Measurements from ENCODE around the gene PCA3. TPM values are rescaled to one million over a fixed set of nuclear protein-coding genes. Genes with fewer than 3 reads are reported as not detected.
"Not testable (repeated sequence)": the region's sequence is repeated elsewhere in the genome, so short reads cannot be mapped to it uniquely, and the experiment has no call there.

PCA3 gene
- total and polyA plus RNA-seq, 7 donors = under 0.01 to 0.79 (median 0.44) TPM; not detected in 3

DNA sequence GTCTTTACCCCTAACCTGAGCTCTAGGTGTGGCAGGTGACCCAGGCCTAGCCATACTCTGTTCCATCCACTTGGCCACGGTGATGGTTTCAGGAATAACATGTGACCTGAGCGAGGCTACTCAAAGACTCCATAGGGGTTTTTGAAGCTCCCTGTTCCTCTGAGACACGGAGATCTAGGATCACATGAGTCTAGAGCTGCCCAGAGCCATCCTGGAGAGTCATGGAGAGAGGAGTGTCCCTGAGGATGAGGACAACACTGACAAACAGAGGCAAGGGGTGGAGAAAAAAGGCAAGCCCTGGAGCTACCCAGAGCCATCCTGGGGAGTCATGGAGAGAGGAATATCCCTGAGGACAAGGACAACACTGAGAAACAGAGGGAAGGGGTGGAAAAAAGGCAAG lies 29.5 kb upstream of the PCA3 start:
- Histone ChIP-seq H3K36me3 (peaks cover 0 to 10% (median 3%) of the 10 kb centered on the region in 4 donors), H3K27me3 (no peaks in the 10 kb centered on the region), H3K4me1 (peaks cover 0 to 16% (median 6%) of the 10 kb centered on the region in 4 donors), H3K9me3 (no peaks in the 10 kb centered on the region), H3K4me3 (no peak overlapping the region), H3K27ac (no peak overlapping the region)
- 92 to 93% methylated on average over 3 of the region's 3 CpGs for WGBS, 2 donors
- intact Hi-C loops (cut with DNase I) = no loop called here
- no peak for TF ChIP-seq POLR2A (IDR thresholded peaks at IDR 0.05)
- TF ChIP-seq EP300 (IDR thresholded peaks at IDR 0.05) = no peak
- no peak for TF ChIP-seq POLR2AphosphoS5 (IDR thresholded peaks at IDR 0.05)
- TF ChIP-seq, protein P1, sequence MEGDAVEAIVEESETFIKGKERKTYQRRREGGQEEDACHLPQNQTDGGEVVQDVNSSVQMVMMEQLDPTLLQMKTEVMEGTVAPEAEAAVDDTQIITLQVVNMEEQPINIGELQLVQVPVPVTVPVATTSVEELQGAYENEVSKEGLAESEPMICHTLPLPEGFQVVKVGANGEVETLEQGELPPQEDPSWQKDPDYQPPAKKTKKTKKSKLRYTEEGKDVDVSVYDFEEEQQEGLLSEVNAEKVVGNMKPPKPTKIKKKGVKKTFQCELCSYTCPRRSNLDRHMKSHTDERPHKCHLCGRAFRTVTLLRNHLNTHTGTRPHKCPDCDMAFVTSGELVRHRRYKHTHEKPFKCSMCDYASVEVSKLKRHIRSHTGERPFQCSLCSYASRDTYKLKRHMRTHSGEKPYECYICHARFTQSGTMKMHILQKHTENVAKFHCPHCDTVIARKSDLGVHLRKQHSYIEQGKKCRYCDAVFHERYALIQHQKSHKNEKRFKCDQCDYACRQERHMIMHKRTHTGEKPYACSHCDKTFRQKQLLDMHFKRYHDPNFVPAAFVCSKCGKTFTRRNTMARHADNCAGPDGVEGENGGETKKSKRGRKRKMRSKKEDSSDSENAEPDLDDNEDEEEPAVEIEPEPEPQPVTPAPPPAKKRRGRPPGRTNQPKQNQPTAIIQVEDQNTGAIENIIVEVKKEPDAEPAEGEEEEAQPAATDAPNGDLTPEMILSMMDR (IDR thresholded peaks at IDR 0.05) = no peak
- DNase-seq = no peak

GRCh38 chr9:76737154-76737902 lies 26.9 kb upstream of the PCA3 start:
- no peak overlapping the region for H3K4me3 ChIP-seq
- H3K4me1 ChIP-seq = peaks cover 0 to 16% (median 6%) of the 10 kb centered on the region in 4 donors
- no peak overlapping the region for H3K27ac ChIP-seq
- DNase-seq = no peak
- no peaks in the 10 kb centered on the region for H3K27me3 ChIP-seq
- peaks cover 0 to 5% (median 2%) of the 10 kb centered on the region in 4 donors for H3K36me3 ChIP-seq
- TF ChIP-seq, protein P1 (IDR thresholded peaks at IDR 0.05) = no peak
- no peak for TF ChIP-seq EP300 (IDR thresholded peaks at IDR 0.05)
- no peak for TF ChIP-seq POLR2A (IDR thresholded peaks at IDR 0.05)
- no peak for TF ChIP-seq POLR2AphosphoS5 (IDR thresholded peaks at IDR 0.05)
- intact Hi-C loops (cut with DNase I) = no loop called here
- H3K9me3 ChIP-seq = no peaks in the 10 kb centered on the region
- 63 to 91% methylated on average over 3 of the region's 3 CpGs for WGBS, 2 donors

DNA sequence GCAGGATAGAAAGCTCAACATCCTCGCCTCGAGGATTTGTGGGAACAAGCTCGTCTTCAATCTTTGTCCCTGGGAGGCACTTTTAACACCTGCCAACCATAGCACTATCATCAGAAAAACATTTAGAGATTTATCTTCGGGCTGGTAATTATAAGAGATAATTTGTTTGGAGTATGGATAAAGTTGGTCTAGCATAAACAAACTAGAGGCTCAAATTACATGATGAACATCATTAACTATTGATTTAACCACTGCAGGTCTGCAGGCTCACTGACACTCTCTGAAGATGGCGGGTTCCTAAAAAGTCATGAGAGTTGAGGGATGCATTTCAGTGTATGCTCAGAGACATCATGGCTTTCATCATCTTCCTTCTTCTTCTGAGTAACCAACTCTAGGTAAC lies 25.8 kb upstream of the PCA3 start:
- H3K4me1 ChIP-seq = peaks cover 0 to 9% (median 2%) of the 10 kb centered on the region in 4 donors
- no peaks in the 10 kb centered on the region for H3K9me3 ChIP-seq
- no peak overlapping the region for H3K4me3 ChIP-seq
- no peaks in the 10 kb centered on the region for H3K27me3 ChIP-seq
- TF ChIP-seq, protein P1 (IDR thresholded peaks at IDR 0.05) = no peak
- TF ChIP-seq EP300 (IDR thresholded peaks at IDR 0.05) (no peak), POLR2A (IDR thresholded peaks at IDR 0.05) (no peak), POLR2AphosphoS5 (IDR thresholded peaks at IDR 0.05) (no peak)
- H3K36me3 ChIP-seq = peaks cover 0 to 5% (median 0%) of the 10 kb centered on the region in 4 donors
- 84 to 90% methylated on average over 5 of the region's 5 CpGs for WGBS, 2 donors
- no peak overlapping the region for H3K27ac ChIP-seq
- intact Hi-C loops (cut with DNase I) = no loop called here
- no peak for DNase-seq

DNA sequence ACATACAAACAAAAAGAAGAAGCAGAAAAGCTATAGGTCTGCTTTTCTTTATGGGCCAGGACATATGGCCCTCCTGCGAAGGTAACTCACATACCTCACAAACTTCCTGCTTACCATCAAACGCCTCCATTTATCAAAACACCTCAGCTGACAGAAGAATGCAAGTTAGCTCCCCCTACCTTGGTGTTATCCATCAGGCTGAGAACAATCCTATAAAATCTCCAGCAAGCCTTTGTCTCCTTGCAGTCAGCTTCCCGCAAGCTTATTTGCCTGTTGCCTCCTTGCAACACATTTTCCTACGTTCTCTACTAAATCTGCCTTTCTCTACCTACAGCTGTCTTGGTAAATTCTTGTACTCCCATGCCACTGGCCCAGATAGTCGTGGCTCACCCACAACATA lies 22.7 kb upstream of the PCA3 start:
- peaks cover 0 to 18% (median 11%) of the 10 kb centered on the region in 4 donors for H3K4me1 ChIP-seq
- H3K4me3 ChIP-seq = no peak overlapping the region
- WGBS, 2 donors = 83 to 88% methylated on average over 5 of the region's 5 CpGs
- no peaks in the 10 kb centered on the region for H3K27me3 ChIP-seq
- H3K27ac ChIP-seq = no peak overlapping the region
- H3K9me3 ChIP-seq = no peaks in the 10 kb centered on the region
- H3K36me3 ChIP-seq = peaks cover 0 to 5% (median 0%) of the 10 kb centered on the region in 4 donors
- TF ChIP-seq, protein P1 (IDR thresholded peaks at IDR 0.05) = no peak
- TF ChIP-seq EP300 (IDR thresholded peaks at IDR 0.05) (no peak), POLR2AphosphoS5 (IDR thresholded peaks at IDR 0.05) (no peak), POLR2A (IDR thresholded peaks at IDR 0.05) (no peak)
- intact Hi-C loops (cut with DNase I) = no loop called here
- no peak for DNase-seq

GRCh38 chr9:76742890-76743289 lies 21.3 kb upstream of the PCA3 start:
- H3K27ac ChIP-seq; DNase-seq; H3K36me3 ChIP-seq; H3K27me3 ChIP-seq; H3K9me3 ChIP-seq; H3K4me3 ChIP-seq; intact Hi-C loops (cut with DNase I): not testable (repeated sequence)
- 89 to 91% methylated on average over 4 of the region's 4 CpGs for WGBS, 2 donors
- peaks cover 0 to 18% (median 11%) of the 10 kb centered on the region in 4 donors for H3K4me1 ChIP-seq

Measured in sigmoid colon (tissue), 7 donors.